ENCODE data around the gene POMP.
"Not testable (repeated sequence)": the region's sequence is repeated elsewhere in the genome, so short reads cannot be mapped to it uniquely, and the experiment has no call there.

The POMP gene

DNA sequence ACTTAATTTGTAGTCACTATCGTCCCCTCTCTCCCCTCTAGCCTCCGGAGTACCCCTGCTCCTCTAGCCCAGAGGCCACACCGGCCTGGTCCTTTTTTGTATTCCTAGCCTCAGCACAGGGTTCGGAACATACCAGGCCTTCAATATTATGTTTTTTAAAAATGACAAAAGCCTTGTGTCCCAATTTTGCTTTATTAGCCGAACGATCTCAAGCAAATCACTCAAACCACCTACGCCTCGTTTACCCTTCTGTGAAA, 463 bp upstream of the POMP start:
- H3K4me3 ChIP-seq (ENCODE audit: low read length in 2 of 2): peak overlapping the region; percentile 99 to 100
- H3K4me1 ChIP-seq (ENCODE audit: control insufficient read depth in 2 of 2, insufficient read depth in 2 of 2, low read length in 2 of 2): peaks cover 13 to 21% of the 10 kb centered on the region in 2 donors
- H3K9me3 ChIP-seq (ENCODE audit: control insufficient read depth in 2 of 2, low read length in 2 of 2): no peaks in the 10 kb centered on the region
- H3K27me3 ChIP-seq (ENCODE audit: control insufficient read depth in 2 of 2, insufficient read depth in 2 of 2, low read length in 2 of 2): no peaks in the 10 kb centered on the region
- H3K36me3 ChIP-seq (ENCODE audit: control insufficient read depth in 2 of 2, insufficient read depth in 2 of 2, low read length in 2 of 2): peaks cover 6 to 10% of the 10 kb centered on the region in 2 donors
- H3K9ac ChIP-seq (ENCODE audit: low read depth in 1 of 2, low read length in 2 of 2): peak overlapping the region; percentile 92 to 96
- H3K27ac ChIP-seq (ENCODE audit: low read depth in 2 of 2, low read length in 2 of 2): peak overlapping the region; percentile 89 to 90

DNA sequence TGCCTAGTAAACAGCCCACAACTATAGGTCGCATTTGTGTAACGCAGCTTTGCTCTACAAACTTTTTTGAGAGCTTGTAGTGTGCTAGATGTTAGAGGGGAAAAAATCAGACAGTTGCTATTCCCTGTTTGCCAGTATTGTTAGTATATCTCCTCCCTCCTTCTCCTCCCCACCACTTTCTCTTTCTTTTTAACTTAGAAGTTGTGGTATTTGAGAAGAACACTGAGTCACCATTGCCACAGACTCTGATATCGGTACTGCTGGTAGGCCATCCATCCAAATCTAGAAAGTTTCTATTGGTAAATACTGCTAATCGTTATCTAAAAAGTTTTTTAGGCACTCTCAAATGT, 666 bp downstream of the POMP start:
- Histone ChIP-seq H3K9me3 (ENCODE audit: control insufficient read depth in 2 of 2, low read length in 2 of 2) (no peaks in the 10 kb centered on the region), H3K27ac (ENCODE audit: low read depth in 2 of 2, low read length in 2 of 2) (peak overlapping the region; percentile 89 to 90), H3K36me3 (ENCODE audit: control insufficient read depth in 2 of 2, insufficient read depth in 2 of 2, low read length in 2 of 2) (peaks cover 16 to 21% of the 10 kb centered on the region in 2 donors), H3K4me1 (ENCODE audit: control insufficient read depth in 2 of 2, insufficient read depth in 2 of 2, low read length in 2 of 2) (peaks cover 13 to 21% of the 10 kb centered on the region in 2 donors), H3K27me3 (ENCODE audit: control insufficient read depth in 2 of 2, insufficient read depth in 2 of 2, low read length in 2 of 2) (no peaks in the 10 kb centered on the region), H3K4me3 (ENCODE audit: low read length in 2 of 2) (peak overlapping the region; percentile 99 to 100), H3K9ac (ENCODE audit: low read depth in 1 of 2, low read length in 2 of 2) (peak overlapping the region; percentile 92 to 96)

DNA sequence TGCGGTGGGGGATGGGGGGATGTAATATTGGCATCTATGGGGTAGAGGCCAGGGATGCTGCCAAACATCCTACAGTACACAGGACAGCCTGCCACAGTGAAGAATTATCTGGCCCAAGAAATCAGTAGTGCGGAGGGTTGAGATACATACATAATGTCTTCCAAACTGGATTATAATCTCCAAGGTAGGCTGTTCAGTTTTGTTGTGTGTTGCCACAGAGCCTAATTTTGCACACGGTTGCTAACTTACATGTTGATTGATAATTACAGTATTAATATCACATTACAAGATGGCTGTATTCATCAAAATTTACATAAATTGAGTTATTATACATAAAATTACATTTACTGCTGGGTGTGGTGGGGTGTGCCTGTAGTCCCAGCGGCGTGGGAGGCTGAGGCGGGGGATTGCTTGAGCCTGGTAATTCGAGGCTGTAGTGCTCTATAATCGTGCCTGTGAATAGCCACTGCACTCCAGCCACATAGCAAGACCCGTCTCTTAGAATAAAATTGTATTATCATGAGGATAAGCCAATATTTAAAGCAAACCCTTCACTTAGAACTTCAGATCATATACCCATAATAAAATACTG, 8.1 kb downstream of the POMP start:
- H3K27ac ChIP-seq (ENCODE audit: low read depth in 2 of 2, low read length in 2 of 2): no peak overlapping the region
- peaks cover 80 to 81% of the 10 kb centered on the region in 2 donors for H3K36me3 ChIP-seq (ENCODE audit: control insufficient read depth in 2 of 2, insufficient read depth in 2 of 2, low read length in 2 of 2)
- H3K9ac ChIP-seq (ENCODE audit: low read depth in 1 of 2, low read length in 2 of 2): no peak overlapping the region
- H3K9me3 ChIP-seq (ENCODE audit: control insufficient read depth in 2 of 2, low read length in 2 of 2): no peaks in the 10 kb centered on the region
- no peak overlapping the region for H3K4me3 ChIP-seq (ENCODE audit: low read length in 2 of 2)
- H3K27me3 ChIP-seq (ENCODE audit: control insufficient read depth in 2 of 2, insufficient read depth in 2 of 2, low read length in 2 of 2): no peaks in the 10 kb centered on the region
- no peaks in the 10 kb centered on the region for H3K4me1 ChIP-seq (ENCODE audit: control insufficient read depth in 2 of 2, insufficient read depth in 2 of 2, low read length in 2 of 2)

DNA sequence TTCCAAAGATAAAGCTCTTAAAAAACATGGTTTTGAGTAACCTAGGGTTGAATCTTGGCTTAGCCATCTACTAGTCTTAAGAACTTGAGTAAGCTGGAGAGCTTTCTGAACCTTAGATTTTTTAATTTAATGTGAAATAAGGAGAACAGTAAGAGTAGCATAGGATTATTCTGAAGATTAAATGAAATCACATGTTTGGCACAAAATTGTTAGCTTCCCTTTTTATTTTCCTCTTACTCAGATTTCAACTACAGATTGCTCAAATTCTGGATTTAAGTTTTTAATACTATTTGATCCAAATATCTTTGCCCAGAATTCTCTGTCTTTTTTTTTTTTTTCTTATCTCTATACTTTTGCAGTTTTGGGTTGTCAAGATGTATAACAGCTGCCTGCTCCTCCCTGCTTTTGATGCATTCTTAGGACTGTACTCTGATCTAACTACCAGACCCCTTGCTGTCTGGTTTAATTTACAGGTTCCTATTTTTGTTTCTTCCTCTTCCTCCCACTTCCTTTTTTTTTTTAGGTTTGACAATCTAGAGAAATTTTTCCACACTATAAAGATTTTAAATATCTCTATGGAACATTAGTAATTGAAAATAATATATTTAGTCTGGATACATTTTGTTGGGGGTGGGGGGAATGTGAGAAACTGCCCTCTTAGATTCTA, 12.3 kb downstream of the POMP start:
- Histone ChIP-seq H3K36me3 (ENCODE audit: control insufficient read depth in 2 of 2, insufficient read depth in 2 of 2, low read length in 2 of 2) (peaks cover 70 to 76% of the 10 kb centered on the region in 2 donors), H3K9ac (ENCODE audit: low read depth in 1 of 2, low read length in 2 of 2) (no peak overlapping the region), H3K4me1 (ENCODE audit: control insufficient read depth in 2 of 2, insufficient read depth in 2 of 2, low read length in 2 of 2) (no peaks in the 10 kb centered on the region), H3K27me3 (ENCODE audit: control insufficient read depth in 2 of 2, insufficient read depth in 2 of 2, low read length in 2 of 2) (no peaks in the 10 kb centered on the region), H3K27ac (ENCODE audit: low read depth in 2 of 2, low read length in 2 of 2) (no peak overlapping the region), H3K9me3 (ENCODE audit: control insufficient read depth in 2 of 2, low read length in 2 of 2) (no peaks in the 10 kb centered on the region), H3K4me3 (ENCODE audit: low read length in 2 of 2) (no peak overlapping the region)

DNA sequence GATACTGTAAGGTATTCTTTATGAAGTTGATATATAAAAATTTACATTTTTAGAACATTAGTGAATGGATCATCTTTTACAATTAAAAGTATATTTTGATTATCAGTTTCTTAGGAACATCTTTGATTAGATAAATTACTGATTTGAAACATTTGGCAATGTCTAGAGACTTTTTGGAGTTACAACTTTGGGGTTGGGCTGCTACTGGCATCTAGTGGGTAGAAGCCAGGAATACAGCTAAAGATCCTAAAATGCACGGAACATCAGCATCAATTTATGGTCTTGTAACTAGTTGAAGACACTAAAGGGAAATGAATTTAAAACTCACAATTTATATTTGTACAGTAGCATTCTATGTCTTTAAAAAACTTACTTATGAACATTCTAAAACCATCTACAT, 19.9 kb downstream of the POMP start:
- Histone ChIP-seq H3K27me3 (ENCODE audit: control insufficient read depth in 2 of 2, insufficient read depth in 2 of 2, low read length in 2 of 2) (no peaks in the 10 kb centered on the region), H3K27ac (ENCODE audit: low read depth in 2 of 2, low read length in 2 of 2) (no peak overlapping the region), H3K4me1 (ENCODE audit: control insufficient read depth in 2 of 2, insufficient read depth in 2 of 2, low read length in 2 of 2) (no peaks in the 10 kb centered on the region), H3K9me3 (ENCODE audit: control insufficient read depth in 2 of 2, low read length in 2 of 2) (no peaks in the 10 kb centered on the region), H3K9ac (ENCODE audit: low read depth in 1 of 2, low read length in 2 of 2) (no peak overlapping the region), H3K4me3 (ENCODE audit: low read length in 2 of 2) (no peak overlapping the region), H3K36me3 (ENCODE audit: control insufficient read depth in 2 of 2, insufficient read depth in 2 of 2, low read length in 2 of 2) (peaks cover 39 to 43% of the 10 kb centered on the region in 2 donors)

DNA sequence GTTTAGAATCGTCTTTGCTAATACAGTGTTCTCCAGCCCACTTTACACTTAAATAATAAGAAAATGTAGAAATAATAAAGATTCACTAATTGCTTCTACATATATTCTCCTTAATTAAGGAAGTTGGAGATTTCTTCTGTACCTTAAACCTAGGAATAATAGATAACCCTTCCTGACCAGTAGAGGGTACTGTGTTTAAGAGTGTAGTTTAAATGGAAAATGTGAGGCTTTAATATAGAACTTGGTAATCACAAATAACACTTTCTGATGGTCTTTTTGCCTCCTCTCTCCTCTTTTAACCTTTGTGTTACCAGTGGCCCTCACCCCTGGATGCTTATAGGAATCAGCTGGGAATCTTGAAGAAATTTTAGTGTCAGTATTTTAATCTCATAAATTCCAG, 20.7 kb downstream of the POMP start:
- H3K4me3 ChIP-seq (ENCODE audit: low read length in 2 of 2): no peak overlapping the region
- H3K27me3 ChIP-seq (ENCODE audit: control insufficient read depth in 2 of 2, insufficient read depth in 2 of 2, low read length in 2 of 2): no peaks in the 10 kb centered on the region
- H3K9me3 ChIP-seq (ENCODE audit: control insufficient read depth in 2 of 2, low read length in 2 of 2): no peaks in the 10 kb centered on the region
- no peaks in the 10 kb centered on the region for H3K4me1 ChIP-seq (ENCODE audit: control insufficient read depth in 2 of 2, insufficient read depth in 2 of 2, low read length in 2 of 2)
- peaks cover 31 to 35% of the 10 kb centered on the region in 2 donors for H3K36me3 ChIP-seq (ENCODE audit: control insufficient read depth in 2 of 2, insufficient read depth in 2 of 2, low read length in 2 of 2)
- H3K9ac ChIP-seq (ENCODE audit: low read depth in 1 of 2, low read length in 2 of 2): no peak overlapping the region
- no peak overlapping the region for H3K27ac ChIP-seq (ENCODE audit: low read depth in 2 of 2, low read length in 2 of 2)

DNA sequence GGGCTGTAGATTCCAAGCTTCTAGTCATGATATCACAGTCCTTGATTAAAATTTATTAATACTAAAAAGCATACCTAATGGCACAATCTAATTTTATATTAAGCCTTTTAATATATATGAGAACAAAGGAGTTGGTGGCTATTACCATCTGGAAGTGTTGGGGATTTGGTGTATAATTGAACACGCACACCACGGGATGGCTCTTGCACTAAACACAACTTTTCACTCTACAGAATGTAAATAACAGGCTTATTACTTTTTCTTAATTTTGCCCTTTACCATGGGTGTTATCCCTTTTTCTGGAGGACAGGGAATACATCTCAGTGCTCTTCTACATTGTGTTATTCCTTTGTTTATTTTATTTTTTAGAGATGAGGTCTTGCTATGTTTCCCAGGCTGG, 21.6 kb downstream of the POMP start:
- no peak overlapping the region for H3K27ac ChIP-seq (ENCODE audit: low read depth in 2 of 2, low read length in 2 of 2)
- H3K9ac ChIP-seq (ENCODE audit: low read depth in 1 of 2, low read length in 2 of 2): no peak overlapping the region
- H3K4me3 ChIP-seq (ENCODE audit: low read length in 2 of 2): no peak overlapping the region
- no peaks in the 10 kb centered on the region for H3K9me3 ChIP-seq (ENCODE audit: control insufficient read depth in 2 of 2, low read length in 2 of 2)
- H3K27me3 ChIP-seq (ENCODE audit: control insufficient read depth in 2 of 2, insufficient read depth in 2 of 2, low read length in 2 of 2): no peaks in the 10 kb centered on the region
- H3K4me1 ChIP-seq (ENCODE audit: control insufficient read depth in 2 of 2, insufficient read depth in 2 of 2, low read length in 2 of 2): no peaks in the 10 kb centered on the region
- peaks cover 29 to 31% of the 10 kb centered on the region in 2 donors for H3K36me3 ChIP-seq (ENCODE audit: control insufficient read depth in 2 of 2, insufficient read depth in 2 of 2, low read length in 2 of 2)

DNA sequence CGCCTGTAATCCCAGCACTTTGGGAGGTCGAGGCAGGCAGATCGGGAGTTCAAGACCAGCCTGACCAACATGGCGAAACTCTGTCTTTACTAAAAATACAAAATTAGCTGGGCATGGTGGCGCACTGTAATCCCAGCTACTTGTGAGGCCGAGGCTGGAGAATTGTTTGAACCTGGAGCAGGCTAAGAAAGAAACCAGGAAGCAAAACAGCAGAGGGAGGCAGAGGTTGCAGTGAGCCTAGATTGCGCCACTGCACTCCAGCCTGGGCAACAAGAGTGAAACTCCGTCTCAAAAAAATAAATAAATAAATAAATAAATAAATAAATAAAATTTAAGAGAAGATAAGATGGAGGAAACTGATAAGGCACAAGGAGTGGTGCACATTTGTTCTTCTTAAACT, 24.2 kb downstream of the POMP start:
- H3K27me3 ChIP-seq (ENCODE audit: control insufficient read depth in 2 of 2, insufficient read depth in 2 of 2, low read length in 2 of 2); H3K4me3 ChIP-seq (ENCODE audit: low read length in 2 of 2); H3K9me3 ChIP-seq (ENCODE audit: control insufficient read depth in 2 of 2, low read length in 2 of 2); H3K4me1 ChIP-seq (ENCODE audit: control insufficient read depth in 2 of 2, insufficient read depth in 2 of 2, low read length in 2 of 2); H3K9ac ChIP-seq (ENCODE audit: low read depth in 1 of 2, low read length in 2 of 2); H3K27ac ChIP-seq (ENCODE audit: low read depth in 2 of 2, low read length in 2 of 2): not testable (repeated sequence)
- H3K36me3 ChIP-seq (ENCODE audit: control insufficient read depth in 2 of 2, insufficient read depth in 2 of 2, low read length in 2 of 2): peaks cover 7 to 10% of the 10 kb centered on the region in 2 donors

DNA sequence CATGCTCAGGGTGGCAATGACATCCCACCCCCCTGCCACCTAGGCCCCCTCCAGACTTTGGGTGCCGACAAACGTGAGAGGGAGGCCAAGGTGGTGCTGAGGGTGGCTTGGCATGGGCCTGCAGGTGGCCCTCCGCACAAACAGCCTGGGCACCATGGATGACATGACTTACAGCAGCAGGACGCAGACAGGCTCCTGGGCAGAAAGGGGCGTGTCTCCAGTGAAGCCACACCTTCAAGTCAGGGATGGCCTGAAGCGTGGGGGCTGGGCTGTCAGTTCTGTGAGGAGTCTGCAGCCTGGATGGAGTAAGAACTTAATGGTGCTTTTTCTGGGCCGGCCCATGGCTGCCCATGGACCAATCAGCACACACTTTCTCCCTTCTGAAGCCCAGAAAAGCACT, 25.3 kb downstream of the POMP start:
- Histone ChIP-seq H3K36me3 (ENCODE audit: control insufficient read depth in 2 of 2, insufficient read depth in 2 of 2, low read length in 2 of 2) (peaks cover 3 to 6% of the 10 kb centered on the region in 2 donors), H3K9ac (ENCODE audit: low read depth in 1 of 2, low read length in 2 of 2) (no peak overlapping the region), H3K27me3 (ENCODE audit: control insufficient read depth in 2 of 2, insufficient read depth in 2 of 2, low read length in 2 of 2) (no peaks in the 10 kb centered on the region), H3K27ac (ENCODE audit: low read depth in 2 of 2, low read length in 2 of 2) (no peak overlapping the region), H3K4me3 (ENCODE audit: low read length in 2 of 2) (no peak overlapping the region), H3K4me1 (ENCODE audit: control insufficient read depth in 2 of 2, insufficient read depth in 2 of 2, low read length in 2 of 2) (no peaks in the 10 kb centered on the region), H3K9me3 (ENCODE audit: control insufficient read depth in 2 of 2, low read length in 2 of 2) (no peaks in the 10 kb centered on the region)

DNA sequence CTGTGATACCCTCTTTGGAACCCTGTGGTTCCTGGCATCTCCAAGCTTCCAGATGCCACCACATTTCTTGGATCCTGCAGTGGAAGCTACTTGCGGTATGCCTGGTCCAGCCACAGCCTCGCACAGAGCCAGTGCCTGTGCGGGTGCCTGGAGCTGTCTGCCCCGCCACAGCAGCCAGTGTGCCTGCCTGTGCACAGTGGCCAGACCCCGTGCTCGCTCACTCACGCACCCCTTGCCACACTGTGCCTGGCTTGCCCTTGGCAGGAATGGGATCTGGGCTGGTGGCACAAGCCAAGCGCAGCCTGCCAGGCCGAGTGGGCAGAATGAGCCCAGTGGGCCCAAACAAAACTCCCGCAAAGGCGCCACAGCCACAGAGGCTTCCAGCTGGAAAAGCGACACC, 26.2 kb downstream of the POMP start:
- peaks cover 0 to 2% of the 10 kb centered on the region in 2 donors for H3K36me3 ChIP-seq (ENCODE audit: control insufficient read depth in 2 of 2, insufficient read depth in 2 of 2, low read length in 2 of 2)
- H3K9ac ChIP-seq (ENCODE audit: low read depth in 1 of 2, low read length in 2 of 2): no peak overlapping the region
- no peaks in the 10 kb centered on the region for H3K27me3 ChIP-seq (ENCODE audit: control insufficient read depth in 2 of 2, insufficient read depth in 2 of 2, low read length in 2 of 2)
- no peaks in the 10 kb centered on the region for H3K9me3 ChIP-seq (ENCODE audit: control insufficient read depth in 2 of 2, low read length in 2 of 2)
- no peaks in the 10 kb centered on the region for H3K4me1 ChIP-seq (ENCODE audit: control insufficient read depth in 2 of 2, insufficient read depth in 2 of 2, low read length in 2 of 2)
- no peak overlapping the region for H3K27ac ChIP-seq (ENCODE audit: low read depth in 2 of 2, low read length in 2 of 2)
- no peak overlapping the region for H3K4me3 ChIP-seq (ENCODE audit: low read length in 2 of 2)

Measured in mucosa of rectum (tissue), 2 donors.